HG03135 (cell line): Measurements from ENCODE around the gene DNMT1.

Experiments
- ATAC-seq: cut with Tn5 transposase; IDR thresholded peaks from one replicate; pipeline ENCODE4 v1.9.1; 2021; ENCODE audit warnings: mild to moderate bottlenecking, moderate library complexity; ENCODE audit not compliant: unreplicated experiment

The DNMT1 gene

DNA sequence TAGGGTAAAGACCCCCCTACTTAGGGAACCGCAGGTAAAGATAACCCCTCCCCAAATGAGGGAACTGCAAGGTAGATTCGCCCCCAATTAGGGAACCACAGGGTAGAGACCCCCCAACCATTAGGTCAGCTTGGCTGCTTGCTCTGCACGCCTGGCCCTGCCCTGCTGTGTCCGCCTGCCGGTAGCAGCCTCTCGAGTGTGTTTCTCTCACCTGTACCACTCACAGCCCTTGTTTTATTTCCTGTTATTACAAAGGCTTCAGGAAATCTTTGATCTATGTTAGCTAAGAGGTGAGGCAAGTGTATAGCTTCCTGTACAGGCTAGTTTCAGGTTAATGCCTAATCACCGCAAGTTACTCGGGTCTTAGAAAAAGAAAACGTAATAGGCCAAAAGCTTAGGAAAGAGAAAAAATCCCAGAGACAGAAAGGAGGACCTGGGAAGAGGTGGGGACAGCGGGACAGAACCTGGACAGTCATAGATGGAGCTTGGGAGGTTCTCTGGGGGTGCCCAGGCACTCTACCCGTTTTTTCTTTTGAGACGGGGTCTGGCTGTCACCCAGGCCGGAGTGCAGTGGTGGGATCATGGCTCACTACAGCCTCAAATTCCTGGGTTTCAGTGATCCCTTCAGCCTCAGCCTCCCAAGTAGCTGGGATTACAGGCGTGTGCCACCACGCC lies 51.9 kb downstream of the DNMT1 start:
- ATAC-seq = no peak

DNA sequence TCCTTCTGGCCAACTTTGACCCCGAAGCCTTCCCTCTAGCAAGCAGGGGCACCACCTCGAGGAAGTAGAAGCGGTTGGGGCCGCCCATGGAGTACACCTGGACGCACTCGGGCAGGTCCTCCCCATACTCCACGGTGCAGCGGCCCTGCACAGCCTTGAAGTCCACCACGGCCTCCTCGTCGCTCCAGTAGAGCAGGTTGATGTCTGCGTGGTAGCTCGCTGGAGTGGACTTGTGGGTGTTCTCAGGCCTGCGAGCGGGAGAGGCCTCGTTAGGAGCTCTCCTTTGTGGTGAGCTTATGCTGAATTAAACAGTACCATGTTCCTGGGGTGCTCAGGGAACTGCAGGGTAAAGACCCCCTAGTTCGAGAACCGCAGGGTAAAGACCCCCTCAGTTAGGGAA lies 52.8 kb downstream of the DNMT1 start:
- ATAC-seq = no peak

DNA sequence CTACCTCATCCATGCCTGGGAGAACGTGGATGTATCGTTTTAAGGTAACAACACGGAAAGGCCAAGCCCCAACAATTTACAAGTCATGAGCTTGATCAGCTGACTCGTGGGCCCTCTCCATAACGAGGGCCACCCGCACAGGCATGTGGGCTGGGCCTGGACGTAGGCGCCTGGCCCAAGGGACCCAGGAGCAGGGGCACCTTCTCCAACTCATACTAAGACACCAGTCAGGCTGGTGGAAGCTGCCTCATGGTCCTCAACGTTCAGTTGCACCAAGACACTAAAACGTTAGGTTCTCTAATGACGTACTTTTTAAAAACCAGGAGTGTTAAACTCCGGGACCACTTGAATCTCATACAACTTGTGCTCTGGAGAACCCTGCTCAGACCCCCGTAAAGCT lies 53.3 kb downstream of the DNMT1 start:
- ATAC-seq = no peak

DNA sequence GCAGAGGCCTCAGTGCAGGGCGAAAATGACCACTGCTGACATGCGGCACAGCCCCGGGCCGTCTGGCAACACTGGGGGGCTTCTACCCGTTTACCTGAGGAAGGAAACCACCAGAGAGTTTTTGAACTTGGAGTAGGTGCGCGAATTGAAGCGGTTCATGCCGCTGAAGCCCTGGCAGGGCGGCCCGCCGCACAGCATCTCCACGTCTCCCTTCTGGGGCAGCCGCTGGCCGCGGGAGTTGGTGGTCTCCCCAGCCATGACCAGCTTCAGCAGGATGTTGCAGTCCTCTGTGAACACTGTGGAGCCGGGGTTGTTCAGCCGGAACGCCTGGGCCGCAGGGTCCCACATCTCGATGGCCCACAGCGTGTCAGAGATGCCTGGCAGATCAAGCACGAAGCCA lies 54.8 kb downstream of the DNMT1 start:
- no peak for ATAC-seq

DNA sequence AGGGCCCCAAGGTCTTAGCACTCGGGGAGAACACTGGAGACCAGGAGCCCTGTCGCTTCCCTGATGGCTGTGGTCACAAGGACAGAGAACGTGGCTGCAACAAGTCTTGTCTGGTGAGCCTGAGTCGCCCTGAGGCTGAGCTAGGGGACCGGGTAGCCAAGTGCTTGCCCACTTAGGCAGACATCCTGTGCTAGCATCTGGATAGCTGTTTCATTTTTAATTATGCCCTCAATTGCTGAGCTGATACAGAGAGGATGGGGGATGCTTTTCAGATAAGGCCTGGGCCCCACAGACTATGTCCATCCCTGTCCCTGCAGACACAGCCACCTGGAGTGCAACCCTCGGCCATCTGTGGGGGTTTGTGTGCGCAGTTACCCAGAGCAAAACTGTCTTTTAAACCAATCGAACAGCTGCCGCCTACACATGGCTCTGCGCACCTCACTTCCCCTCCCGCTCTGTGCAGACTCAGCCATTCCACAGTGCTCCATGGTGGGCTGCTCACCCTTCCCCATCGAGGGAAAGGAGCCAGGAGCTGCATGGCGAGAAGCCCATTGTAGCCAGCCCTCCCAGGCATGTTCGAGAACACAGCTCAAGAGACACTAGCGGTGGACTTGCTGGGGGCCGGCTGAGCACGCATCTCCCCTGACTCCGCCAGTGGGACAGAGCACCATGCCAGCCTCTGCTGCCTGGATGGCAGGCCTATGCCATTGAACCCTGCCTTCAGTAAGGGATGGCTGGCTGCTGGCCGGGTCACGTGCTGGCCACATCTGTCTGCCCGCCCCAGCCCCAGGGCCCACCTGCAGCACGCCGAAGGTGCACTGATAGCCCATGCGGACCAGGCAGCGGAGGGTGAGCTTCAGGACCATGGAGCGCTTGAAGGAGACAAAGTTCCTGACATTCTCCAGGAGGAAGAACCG lies 55.6 kb downstream of the DNMT1 start:
- no peak for ATAC-seq

DNA sequence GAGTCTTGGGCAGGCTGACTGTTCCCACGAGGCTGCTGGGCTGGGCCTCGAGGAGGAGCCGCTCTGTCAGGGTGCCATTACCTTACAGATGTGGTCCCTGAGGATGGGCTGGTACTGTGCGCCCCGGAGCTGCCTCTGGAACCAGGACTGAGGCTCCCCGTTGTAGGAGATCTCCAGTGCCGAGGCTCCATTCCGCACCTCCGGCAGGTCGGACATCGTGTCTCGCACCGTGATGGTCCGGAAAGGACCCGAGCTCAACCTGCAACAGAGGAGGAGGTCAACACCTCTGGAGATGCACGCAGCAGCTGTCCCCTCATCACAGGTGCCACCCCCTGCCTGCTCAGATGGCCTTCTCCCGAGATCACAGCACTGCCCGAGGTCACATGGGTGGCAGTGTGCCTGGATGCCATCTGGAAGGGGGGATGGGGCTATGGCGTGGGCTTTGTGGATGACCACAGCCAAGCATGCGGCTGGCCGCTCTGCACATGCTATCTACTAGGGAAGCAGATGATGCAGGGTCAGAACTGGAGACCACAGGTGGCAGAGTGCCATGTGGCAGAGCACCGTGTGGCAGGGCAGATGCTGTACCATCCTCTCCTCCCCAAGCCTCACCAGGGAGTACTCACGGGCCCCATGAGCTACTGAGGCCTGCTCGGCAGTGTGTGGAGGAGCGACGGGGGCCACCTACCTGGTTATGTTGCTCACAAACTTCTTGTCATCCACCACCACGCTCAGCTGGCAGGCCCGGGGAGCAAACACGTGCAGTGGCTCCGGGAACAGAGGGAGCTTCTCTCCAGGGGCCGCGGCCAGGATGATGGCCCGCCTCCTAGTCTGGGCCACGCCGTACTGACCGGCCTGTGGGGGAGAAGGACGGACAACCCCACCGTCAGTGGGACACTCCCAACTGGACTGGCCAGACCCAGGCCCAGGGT lies 56.7 kb downstream of the DNMT1 start:
- no peak for ATAC-seq

DNA sequence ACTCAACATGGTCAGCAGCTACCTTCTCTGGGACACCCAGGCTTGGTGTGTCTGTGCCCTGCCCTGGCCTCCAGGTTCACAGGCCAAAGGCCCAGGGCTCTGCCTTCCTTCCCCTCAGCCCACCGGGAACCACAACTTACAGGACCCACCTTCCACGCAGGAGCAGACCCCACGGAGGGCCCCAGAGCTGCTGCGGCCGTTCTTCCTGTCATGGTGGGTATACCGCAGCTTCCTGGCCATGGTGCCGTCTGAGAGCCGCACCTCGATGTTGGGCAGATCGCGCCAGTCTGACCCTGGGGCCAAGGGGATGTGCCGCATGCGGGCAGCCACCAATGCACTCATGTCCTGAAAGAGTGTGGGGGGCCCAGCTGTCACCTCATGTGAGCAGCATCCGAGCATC lies 57.8 kb downstream of the DNMT1 start:
- no peak for ATAC-seq

DNA sequence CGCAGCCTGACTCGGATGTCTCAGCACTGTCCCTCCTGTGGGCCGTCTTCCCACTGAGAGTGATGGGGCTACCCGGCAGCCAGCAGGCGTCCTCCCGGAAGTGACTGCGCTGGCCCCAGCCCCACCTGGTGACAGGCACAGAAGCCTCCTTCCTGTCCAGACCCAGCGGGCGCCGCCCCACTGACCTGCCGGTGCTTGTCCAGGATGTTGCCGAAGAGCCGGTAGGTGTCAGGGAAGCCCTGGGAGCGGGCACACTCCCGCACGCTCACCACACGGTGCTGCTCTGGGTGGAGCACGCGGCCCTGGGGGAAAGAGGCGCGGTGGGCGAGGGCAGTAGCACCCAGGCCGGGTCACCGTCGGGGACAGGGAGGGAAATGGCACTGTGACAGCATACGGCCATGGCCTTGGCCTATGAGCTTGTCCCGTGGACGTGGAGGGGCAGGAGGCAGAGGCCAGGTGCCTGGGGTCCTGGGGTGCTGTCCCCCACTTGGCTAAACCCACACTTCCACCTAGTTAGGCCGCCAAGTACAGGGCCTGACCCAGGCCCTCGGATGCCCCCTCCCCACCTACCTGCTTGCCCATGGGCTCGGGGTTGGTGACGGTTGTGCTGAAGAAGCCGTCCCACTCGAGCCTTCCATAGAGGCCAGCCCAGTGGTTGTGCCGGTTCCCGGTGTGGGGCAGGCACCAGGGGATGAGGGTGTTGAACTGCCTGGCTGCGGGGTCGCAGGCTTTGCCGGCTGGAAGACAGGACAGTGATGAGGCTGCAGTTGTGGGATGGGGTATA lies 59.0 kb downstream of the DNMT1 start:
- ATAC-seq = no peak

DNA sequence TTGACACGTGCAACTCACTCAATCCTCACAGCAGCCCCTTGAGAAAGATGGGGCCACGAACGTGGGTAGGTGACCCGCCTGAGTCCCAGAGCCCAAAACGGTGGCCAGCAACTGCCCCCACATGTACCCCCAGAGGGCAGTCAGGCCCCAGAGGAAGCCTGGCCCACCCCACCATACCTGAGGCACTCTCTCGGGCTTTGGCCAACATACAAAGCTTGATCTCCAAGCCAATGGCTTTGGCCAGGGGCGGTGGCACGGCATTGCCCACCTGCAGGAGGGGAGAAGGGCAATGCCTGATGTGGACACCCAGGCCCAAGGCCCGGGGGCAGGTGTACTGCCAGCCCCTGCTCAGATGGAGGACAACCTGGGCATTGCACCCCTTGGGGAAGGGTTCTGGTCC lies 60.7 kb downstream of the DNMT1 start:
- no peak for ATAC-seq

DNA sequence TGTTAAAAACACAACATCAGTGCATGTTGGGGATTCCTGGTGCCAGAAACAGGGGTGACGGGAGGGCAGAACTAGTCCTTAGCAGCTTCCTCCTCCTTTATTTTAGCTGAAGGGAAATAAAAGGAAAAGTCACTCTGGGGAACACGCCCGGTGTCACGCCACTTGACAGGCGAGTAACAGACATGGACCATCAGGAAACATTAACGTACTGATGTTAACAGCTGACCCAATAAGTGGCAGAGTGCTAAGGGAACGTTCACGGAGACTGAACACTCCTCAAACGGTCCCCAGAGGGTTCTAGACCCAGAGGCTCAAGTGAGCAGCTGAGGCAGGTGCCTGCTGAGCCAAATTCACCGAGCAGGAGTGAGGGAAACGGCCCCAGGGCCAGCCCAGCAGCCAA lies 61.2 kb downstream of the DNMT1 start:
- no peak for ATAC-seq

DNA sequence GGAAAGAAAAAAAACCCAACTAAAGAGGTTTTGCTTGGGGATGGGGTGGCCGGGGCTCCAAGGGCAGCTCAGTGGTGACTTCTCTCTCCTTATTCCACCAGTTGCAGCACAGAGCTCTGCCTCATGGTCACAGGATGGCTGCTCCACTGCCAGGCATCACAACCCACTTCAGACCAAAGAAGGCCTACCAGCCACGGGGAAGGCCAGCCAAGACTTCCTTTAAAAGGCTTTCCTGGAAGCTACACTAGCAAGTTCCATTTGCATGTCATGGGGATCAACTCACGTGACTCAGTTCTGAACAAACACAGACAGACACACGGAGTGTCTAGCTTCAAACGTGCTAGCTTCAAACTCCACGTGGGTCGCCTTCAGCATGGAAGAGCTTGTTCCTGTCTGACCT lies 61.8 kb downstream of the DNMT1 start:
- ATAC-seq = no peak

DNA sequence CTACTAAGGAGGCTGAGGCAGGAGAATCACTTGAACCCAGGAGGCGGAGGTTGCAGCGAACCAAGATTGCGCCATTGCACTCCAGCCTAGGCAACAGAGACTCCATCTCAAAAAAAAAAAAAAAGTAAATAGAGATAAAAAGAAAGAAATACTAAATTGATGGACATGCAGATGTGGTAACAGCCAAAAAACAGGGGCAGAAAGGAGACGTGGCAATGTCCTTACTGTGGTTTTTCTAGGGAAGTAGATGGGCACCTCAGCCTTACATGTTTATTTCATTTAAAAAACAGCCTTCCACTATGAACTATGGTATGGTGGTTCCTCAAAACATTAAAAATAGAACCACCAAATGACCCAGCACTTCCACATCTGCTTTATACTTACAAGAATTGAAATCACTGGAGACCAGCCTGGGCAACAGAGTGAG lies 68.5 kb downstream of the DNMT1 start:
- no peak for ATAC-seq

DNA sequence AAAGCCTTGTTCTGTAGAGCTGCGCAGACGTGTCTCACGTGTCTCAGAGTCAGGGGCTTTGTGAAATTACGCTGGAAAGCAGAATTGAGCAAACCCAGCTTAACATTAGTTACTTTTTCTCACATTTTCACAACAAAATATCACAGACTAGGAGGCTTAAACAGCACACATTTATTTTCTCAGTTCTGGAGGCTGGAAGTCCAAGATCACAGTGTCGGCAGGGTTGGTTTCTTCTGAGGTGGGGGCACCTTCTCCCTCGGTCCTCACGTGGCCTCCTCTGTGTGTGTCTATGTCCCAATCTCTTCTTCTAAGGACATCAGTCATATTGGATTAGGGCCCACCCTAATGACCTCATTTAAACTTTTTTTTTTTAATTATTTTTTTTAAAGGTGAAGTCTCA lies 70.3 kb downstream of the DNMT1 start:
- no peak for ATAC-seq

DNA sequence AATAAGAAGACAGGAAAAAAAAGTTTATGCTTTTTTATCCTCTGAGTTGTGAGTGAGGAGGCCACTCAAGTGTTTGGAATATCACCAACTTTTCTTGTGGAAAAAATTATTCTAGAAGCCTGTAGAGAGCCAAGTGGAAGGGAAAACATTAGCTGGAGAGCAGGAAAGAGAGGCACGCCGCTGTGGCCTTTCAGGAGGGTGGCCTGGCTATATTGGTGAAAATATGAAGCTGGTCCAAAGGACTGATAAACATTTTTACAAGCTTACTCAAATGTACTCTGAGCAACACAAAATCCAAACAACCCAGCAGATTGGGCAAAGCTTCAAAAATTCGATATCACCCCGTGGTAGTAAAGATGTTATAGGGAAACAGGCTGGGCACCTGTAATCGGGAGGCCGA lies 72.7 kb downstream of the DNMT1 start:
- ATAC-seq = no peak

DNA sequence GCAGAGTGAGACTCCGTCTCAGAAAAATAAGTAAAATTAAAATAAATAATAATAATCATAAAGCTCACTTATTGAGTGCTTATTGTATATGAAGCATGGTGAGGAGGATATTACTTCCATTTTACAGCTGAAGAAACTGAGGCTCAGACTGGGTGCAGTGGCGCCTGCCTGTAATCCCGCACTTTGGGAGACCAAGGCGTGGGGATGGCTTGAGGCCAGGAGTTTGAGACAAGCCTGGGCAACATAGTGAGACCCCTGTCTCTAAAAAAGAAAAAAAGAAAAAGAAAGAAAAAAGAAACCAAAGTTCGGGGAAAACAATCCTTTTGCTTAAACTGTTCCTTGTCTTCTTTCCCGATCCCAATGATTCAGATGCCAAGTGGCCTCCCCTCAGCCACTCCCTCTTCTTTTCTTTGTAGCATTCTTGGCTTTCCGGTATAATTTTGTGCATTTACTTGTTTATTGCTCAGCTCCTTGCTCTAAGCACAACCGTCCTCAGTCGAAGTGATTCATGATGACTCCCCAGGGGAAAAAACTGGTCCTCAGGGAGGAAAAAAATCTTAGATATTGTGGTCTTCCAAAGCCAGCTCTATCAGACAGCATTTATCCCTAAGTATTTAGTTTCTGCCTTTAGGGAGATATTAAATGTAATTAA lies 74.1 kb downstream of the DNMT1 start:
- ATAC-seq = no peak

DNA sequence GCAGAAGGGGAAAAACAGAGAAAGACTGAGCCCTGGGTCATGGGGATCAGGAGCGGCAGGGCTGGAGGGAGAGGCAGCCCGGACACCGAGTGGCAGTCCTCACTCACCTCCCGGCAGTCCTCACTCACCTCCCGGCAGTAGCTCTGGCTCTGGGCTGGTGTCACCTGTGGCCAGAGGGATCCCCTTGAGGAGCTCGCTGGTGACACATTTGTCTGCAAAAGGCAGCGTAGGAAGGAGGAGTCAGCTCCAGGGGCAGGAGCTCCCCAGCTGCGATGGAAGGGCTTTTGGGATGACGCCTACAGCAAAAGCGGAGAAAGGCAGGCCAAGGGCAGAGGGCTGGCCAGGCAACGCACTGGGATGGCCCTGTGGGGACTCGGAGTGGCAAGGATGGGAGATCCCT lies 75.8 kb downstream of the DNMT1 start:
- no peak for ATAC-seq

DNA sequence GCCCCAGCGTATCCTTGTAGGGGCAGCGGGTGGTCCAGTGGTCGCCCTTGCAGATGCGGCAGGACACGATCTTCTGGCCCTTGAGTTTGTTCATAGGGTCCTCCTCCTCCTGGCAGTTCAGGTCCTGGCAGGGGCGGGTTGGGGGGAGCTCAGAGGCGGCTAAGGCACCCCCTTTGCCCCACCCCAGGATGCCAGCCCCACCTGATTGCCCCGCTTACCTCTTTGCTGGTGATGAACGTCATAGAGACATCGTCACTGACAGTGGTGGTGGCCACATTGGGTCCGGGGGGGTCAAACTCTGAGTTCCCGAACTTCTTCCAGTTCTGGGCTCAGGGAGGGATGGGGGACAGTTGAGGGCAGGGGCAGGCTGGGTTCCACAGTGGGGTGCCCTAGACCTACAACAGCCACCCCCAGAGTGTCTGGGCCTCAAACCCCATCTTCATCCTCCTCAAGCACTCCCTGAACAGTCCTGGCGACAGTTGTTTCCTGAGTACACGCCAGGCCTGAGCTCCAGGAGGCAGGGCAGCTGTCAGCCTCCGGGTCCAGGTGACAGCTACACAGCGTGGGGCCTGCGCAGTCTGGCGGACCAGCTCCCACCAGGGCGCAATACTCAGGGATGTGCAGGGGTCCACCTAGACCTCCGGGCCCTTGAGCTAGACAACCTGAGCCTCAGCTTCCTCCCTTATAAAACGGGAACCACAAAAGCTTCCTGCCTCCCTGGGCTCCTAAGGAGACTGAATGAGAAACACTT lies 77.7 kb downstream of the DNMT1 start:
- no peak for ATAC-seq

DNA sequence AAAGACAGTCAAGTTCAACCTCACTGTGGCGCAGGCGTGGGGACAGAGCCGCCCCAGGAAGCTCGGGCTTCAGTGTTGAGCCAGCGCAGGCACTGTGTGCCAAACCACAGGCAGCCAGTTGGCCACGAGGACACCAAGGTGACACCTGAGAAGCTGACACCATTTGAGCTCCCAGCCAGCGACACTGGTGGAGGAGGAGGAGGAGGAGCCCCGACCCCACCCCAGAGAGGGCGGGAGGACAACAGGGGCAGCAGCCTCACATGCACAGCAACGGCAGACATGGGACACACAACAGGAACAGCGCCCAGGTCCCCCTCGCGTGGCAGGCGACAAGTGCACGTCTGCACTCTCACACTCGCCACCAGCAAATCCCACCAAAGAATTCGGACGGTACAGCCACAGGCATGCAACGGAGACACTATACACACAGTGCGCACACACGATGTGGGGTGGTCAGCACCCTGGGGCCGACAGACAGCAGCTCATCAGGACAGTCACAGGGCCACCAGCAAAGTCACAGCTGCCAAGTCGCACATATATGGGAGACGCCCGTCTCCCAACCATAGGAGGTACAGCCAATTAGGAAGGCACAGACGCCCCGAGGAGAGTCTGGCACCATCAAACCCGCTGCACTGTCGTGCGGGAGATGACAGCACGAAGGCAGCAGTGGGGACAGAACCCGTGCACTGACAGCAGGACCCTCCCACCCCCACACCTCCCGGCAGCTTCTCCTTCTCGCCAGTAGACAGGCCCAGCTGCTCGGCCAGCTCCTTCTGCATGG lies 78.5 kb downstream of the DNMT1 start:
- no peak for ATAC-seq
